Transverse colon (tissue), 4 donors: Measurements from ENCODE around the gene CNTNAP2. TPM values are rescaled to one million over a fixed set of nuclear protein-coding genes. Genes with fewer than 3 reads are reported as not detected.

ENCODE experiments used
- DNase-seq: peaks from one replicate; pipeline ENCODE4 v3.0.0-alpha.2; 2019
- H3K27ac ChIP-seq, 4 donors: fragments of 200-600 bp; sonication (generic); 2 replicates each; pipeline ENCODE4 v1.5.1; 2016 to 2018; ENCODE audit warnings: inconsistent platforms in 4 of 4
- H3K27me3 ChIP-seq: fragments of 200-600 bp; sonication (generic); 2 replicates; pipeline ENCODE4 v1.5.1; 2017; ENCODE audit warnings: inconsistent platforms
- H3K36me3 ChIP-seq, 4 donors: fragments of 200-600 bp; sonication (generic); 2 replicates each; pipeline ENCODE4 v1.5.1; 2017 to 2019; ENCODE audit warnings: inconsistent platforms in 4 of 4
- H3K4me1 ChIP-seq, 4 donors: fragments of 200-600 bp; sonication (generic); 2 replicates each; pipeline ENCODE4 v1.5.1; 2017 to 2020; ENCODE audit warnings: inconsistent platforms in 4 of 4
- H3K4me3 ChIP-seq, 4 donors: fragments of 200-600 bp; sonication (generic); 1 replicate in 1 of 4; 2 replicates in 3 of 4; pipeline versions ENCODE4 v1.5.1 to v1.6.1; 2017 to 2019; ENCODE audit warnings: inconsistent platforms in 4 of 4
- H3K9me3 ChIP-seq, 2 donors: fragments of 200-600 bp; sonication (generic); 2 replicates each; pipeline ENCODE4 v1.5.1; 2017 to 2019; ENCODE audit warnings: inconsistent platforms in 2 of 2
- CTCF ChIP-seq, 5 experiments: fragments of 200-600 bp in 3 of 5; fragments of 450-650 bp in 2 of 5; sonication (generic) in 3 of 5; IDR thresholded peaks; 1 replicate in 2 of 5; 2 replicates in 3 of 5; pipeline ENCODE4 v1.5.1; 2016 to 2017; ENCODE audit warnings: antibody characterized with exemption in 5 of 5, inconsistent platforms in 3 of 5, mild to moderate bottlenecking in 2 of 5, moderate library complexity in 1 of 5
- EP300 ChIP-seq: sonication (generic); formaldehyde crosslinking; IDR thresholded peaks from one replicate; pipeline ENCODE4 v1.6.1; 2017; ENCODE audit warnings: antibody characterized with exemption, low read depth
- POLR2A ChIP-seq: fragments of 450-650 bp; IDR thresholded peaks from one replicate; pipeline ENCODE4 v1.6.1; 2016; ENCODE audit warnings: antibody characterized with exemption, mild to moderate bottlenecking, moderate library complexity
- POLR2AphosphoS5 ChIP-seq, 3 donors: sonication (generic); formaldehyde crosslinking; IDR thresholded peaks; one replicate each; pipeline ENCODE4 v1.6.1; 2016; ENCODE audit warnings: antibody characterized with exemption in 3 of 3
- WGBS, 2 donors: methylation state at CpG; one replicate each; pipeline ENCODE4 v1.1.5; 2018; ENCODE audit warnings: low coverage in 1 of 2; 5-methylcytosine and 5-hydroxymethylcytosine counted together
- in situ Hi-C, 4 donors: fragments of 200-750 bp; cut with MboI; loops; one replicate each; pipeline versions ENCODE4 v1.15.0 to v1.15.1; 2017; ENCODE audit warnings: low sequenced_read_pairs in 3 of 4, low pct_ligation_motif_present in 1 of 4, low pct_unique_long_range_greater_than_20kb in 1 of 4
- intact Hi-C: fragments of 100-400 bp; cut with DNase I; formaldehyde crosslinking; loops from one replicate; pipeline ENCODE4 v1.15.1; 2023; ENCODE audit warnings: low total_unique reads
- total RNA-seq, 4 donors: library from RNA; depleted of rRNA; stranded (reverse); fragments of >200 nt; gene quantifications; one replicate each; pipeline ENCODE4 v1.1.0, GENCODE V29; 2016

The CNTNAP2 gene
- total RNA-seq, 4 donors from 2014 or later = 0.60 to 2.9 (median 2.4) TPM

GRCh38 chr7:146788008-146788407 lies 671.4 kb downstream of the CNTNAP2 start:
- Histone ChIP-seq H3K27me3 (no peaks in the 10 kb centered on the region), H3K36me3 (no peaks in the 10 kb centered on the region), H3K4me3 (no peak overlapping the region), H3K4me1 (no peaks in the 10 kb centered on the region), H3K9me3 (peaks cover 0 to 4% of the 10 kb centered on the region in 2 donors), H3K27ac (no peak overlapping the region)
- TF ChIP-seq POLR2AphosphoS5 (IDR thresholded peaks at IDR 0.05) = no peak
- TF ChIP-seq EP300 = no peak
- TF ChIP-seq CTCF (IDR thresholded peaks at IDR 0.05) = no peak
- TF ChIP-seq POLR2A = no peak
- WGBS, 2 donors = 84 to 100% methylated on average over 1 to 14 of the region's 15 CpGs
- in situ Hi-C loops = no loop called here
- intact Hi-C loops = no loop called here
- DNase-seq = no peak

- peaks cover 3 to 9% of the 10 kb centered on the region in 2 donors for H3K9me3 ChIP-seq
- 58% methylated on average over 6 to 7 of the region's 7 CpGs for WGBS, 2 donors
Observed at GRCh38 chr7:146791344-146792285, 675.0 kb downstream of the CNTNAP2 start.

GRCh38 chr7:146804620-146805019 lies 688.0 kb downstream of the CNTNAP2 start:
- no peak overlapping the region for H3K4me3 ChIP-seq
- H3K4me1 ChIP-seq = no peaks in the 10 kb centered on the region
- intact Hi-C loops (no loop called here), in situ Hi-C loops (no loop called here)
- TF ChIP-seq EP300 (no peak), POLR2A (no peak), POLR2AphosphoS5 (IDR thresholded peaks at IDR 0.05) (no peak), CTCF (IDR thresholded peaks at IDR 0.05) (no peak)
- H3K36me3 ChIP-seq = no peaks in the 10 kb centered on the region
- peaks cover 0 to 1% of the 10 kb centered on the region in 2 donors for H3K9me3 ChIP-seq
- no peaks in the 10 kb centered on the region for H3K27me3 ChIP-seq
- WGBS, 2 donors = 82 to 88% methylated on average over 1 of the region's 1 CpG
- no peak overlapping the region for H3K27ac ChIP-seq
- no peak for DNase-seq

More at GRCh38 chr7:146791344-146792285, 675.0 kb downstream of the CNTNAP2 start:
- TF ChIP-seq POLR2A (no peak), EP300 (no peak), POLR2AphosphoS5 (IDR thresholded peaks at IDR 0.05) (no peak), CTCF (IDR thresholded peaks at IDR 0.05) (no peak)
- intact Hi-C loops (no loop called here), in situ Hi-C loops (no loop called here)
- Histone ChIP-seq H3K4me1 (no peaks in the 10 kb centered on the region), H3K27ac (no peak overlapping the region), H3K36me3 (no peaks in the 10 kb centered on the region), H3K4me3 (no peak overlapping the region), H3K27me3 (no peaks in the 10 kb centered on the region)
- no peak for DNase-seq

GRCh38 chr7:146805082-146805481 lies 688.5 kb downstream of the CNTNAP2 start:
- intact Hi-C loops = no loop called here
- Histone ChIP-seq H3K27me3 (no peaks in the 10 kb centered on the region), H3K9me3 (no peaks in the 10 kb centered on the region), H3K27ac (no peak overlapping the region), H3K36me3 (no peaks in the 10 kb centered on the region), H3K4me1 (no peaks in the 10 kb centered on the region), H3K4me3 (no peak overlapping the region)
- in situ Hi-C loops = no loop called here
- TF ChIP-seq EP300 (no peak), POLR2A (no peak), CTCF (IDR thresholded peaks at IDR 0.05) (no peak), POLR2AphosphoS5 (IDR thresholded peaks at IDR 0.05) (no peak)
- WGBS, 2 donors = 64 to 67% methylated on average over 1 of the region's 1 CpG
- no peak for DNase-seq
